Forelimb muscle (tissue), 1 donor: ENCODE measurements around the gene CAT. TPM values are rescaled to one million over a fixed set of nuclear protein-coding genes. Genes with fewer than 3 reads are reported as not detected.

ENCODE experiments used
- polyA plus RNA-seq: library from polyadenylated mRNA; unstranded; fragments of 120-200 nt; gene quantifications from one replicate; pipeline ENCODE4 v1.2.1, GENCODE V29; 2013; ENCODE audit not compliant: insufficient read length

CAT gene
- polyA plus RNA-seq, 1 donor = 68.9 TPM

Other genes starting within 250 kb of the CAT start
- gene ABTB2, start 80.9 kb upstream of the CAT start, polyA plus RNA-seq = 8.3 TPM
- gene ELF5, start 74.9 kb downstream of the CAT start, polyA plus RNA-seq = not detected
- gene EHF, start 182.2 kb downstream of the CAT start, polyA plus RNA-seq = not detected